ENCODE data around the gene UROS.

GRCh38 chr10:125783957-125784356, 39.1 kb downstream of the UROS start:
- TF ChIP-seq GATA2 (IDR thresholded peaks at IDR 0.05; ENCODE audit: low read depth, low read length) = no peak
- no peak for TF ChIP-seq GATA3 (IDR thresholded peaks at IDR 0.05; ENCODE audit: low read depth, low read length)

Measured in SH-SY5Y (cell line).